AG10803 (cell line): ENCODE results near the gene TUNAR.

ENCODE experiments used
- DNase-seq: peaks from one replicate; pipeline ENCODE4 v3.0.0; 2010; ENCODE audit warnings: low read depth
- H3K4me3 ChIP-seq: 2 replicates; pipeline ENCODE4 v1.5.1; 2011; ENCODE audit warnings: mild to moderate bottlenecking, low read length, control low read depth
- TF ChIP-seq, protein P1 (sequence below): conservative IDR thresholded peaks from 2 replicates; pipeline ENCODE4 v1.5.1; 2011; ENCODE audit warnings: mild to moderate bottlenecking, low read length, control low read depth, inconsistent platforms

TUNAR gene

DNA sequence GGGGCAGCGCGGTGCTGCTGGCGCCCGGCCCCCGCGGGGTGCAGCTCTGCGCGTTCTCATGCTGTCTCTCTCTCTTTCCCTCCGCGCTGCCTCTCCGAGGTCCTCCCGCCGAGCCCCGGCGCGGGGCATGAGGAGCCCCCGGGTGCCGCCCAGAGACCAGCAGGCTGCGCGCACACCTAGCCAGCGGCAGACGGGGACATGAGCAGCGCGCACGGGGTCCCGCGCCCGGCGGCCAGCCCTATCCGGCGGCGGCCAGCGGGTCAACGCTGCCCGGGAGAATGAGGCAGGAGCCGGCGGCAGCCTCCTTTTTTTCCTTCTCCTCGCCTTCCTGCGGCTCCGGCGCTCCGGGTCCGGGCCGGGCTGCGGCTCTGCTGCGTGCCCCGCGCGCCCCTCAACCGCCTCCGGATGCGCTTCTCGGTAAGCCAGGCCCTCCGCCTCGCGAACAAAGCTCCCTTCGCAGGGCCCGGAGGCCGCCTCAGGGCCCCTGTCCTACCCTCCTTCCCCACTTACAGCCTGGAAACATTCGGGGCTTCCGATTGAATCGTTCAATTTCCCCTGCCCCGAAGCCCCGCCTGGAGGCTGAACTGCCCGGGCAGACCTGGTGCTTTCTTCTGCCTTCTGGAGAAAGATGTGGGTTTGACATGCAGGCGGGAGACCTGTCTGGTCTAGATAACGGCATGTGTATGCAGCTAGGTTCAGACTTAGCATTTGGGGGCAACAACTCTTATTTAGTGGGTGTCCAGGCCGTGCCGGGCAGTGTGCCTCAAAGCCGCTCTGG, at the start of gene TUNAR:
TUNAR (plus strand) TSS at position 72 of the 778 bp plus-strand sequence.
- H3K4me3 ChIP-seq, result no peak within 1 kb of the TSS
- no peak for DNase-seq
- TF ChIP-seq, protein P1, sequence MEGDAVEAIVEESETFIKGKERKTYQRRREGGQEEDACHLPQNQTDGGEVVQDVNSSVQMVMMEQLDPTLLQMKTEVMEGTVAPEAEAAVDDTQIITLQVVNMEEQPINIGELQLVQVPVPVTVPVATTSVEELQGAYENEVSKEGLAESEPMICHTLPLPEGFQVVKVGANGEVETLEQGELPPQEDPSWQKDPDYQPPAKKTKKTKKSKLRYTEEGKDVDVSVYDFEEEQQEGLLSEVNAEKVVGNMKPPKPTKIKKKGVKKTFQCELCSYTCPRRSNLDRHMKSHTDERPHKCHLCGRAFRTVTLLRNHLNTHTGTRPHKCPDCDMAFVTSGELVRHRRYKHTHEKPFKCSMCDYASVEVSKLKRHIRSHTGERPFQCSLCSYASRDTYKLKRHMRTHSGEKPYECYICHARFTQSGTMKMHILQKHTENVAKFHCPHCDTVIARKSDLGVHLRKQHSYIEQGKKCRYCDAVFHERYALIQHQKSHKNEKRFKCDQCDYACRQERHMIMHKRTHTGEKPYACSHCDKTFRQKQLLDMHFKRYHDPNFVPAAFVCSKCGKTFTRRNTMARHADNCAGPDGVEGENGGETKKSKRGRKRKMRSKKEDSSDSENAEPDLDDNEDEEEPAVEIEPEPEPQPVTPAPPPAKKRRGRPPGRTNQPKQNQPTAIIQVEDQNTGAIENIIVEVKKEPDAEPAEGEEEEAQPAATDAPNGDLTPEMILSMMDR, result no peak

DNA sequence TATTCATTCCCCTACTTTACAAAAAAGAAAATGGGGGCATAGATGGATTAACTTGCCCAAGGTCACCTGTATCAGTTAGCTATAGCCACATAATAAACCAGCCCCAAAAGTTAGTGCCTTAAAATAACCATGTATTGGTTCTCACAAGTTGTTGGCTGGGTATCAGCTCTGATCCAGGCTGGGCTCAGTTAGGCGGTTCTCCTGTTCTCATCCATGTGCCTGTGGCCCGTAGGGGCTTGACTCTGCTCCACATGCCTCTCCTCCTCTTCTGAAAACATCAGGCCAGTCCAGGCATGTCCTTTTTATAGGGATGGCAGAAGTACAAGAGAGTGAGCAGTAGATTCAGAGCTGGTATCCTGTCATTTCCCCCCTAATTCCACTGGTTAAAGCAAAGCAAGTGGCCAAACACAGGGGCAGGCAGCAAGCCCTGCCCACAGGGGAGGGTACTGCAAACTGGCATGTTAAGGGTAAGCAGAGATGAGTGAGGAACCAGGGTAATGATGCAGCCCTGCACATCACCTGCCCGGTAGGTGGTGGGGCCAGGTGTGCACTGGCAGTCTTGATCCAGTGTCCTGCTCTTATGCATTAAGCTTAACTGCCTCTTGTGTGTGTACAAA, 47.9 kb upstream of the TUNAR start:
- DNase-seq, result no peak
- H3K4me3 ChIP-seq, result no peak overlapping the region
- TF ChIP-seq, protein P1, result no peak

DNA sequence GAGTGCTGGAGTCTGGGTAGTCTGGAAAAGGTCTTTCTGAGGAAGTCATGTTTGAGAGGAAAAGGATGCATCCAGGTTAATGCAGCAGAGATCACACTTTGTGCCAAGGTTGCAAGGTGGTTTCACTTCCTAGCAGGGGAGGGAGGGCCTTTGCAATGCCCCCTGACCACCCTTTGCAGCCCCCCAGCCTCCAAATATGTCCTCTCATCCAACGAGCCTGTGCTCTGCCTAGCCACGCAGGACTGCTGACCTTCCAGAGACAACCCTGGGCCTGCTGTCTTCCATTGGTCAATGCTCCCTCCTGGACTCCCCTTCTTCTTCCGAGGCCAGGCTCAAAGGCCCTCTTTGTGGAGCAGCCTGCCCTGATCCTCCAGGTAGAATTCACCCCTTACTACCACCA, 47.3 kb upstream of the TUNAR start:
- no peak overlapping the region for H3K4me3 ChIP-seq
- DNase-seq, result no peak
- TF ChIP-seq, protein P1, result no peak

DNA sequence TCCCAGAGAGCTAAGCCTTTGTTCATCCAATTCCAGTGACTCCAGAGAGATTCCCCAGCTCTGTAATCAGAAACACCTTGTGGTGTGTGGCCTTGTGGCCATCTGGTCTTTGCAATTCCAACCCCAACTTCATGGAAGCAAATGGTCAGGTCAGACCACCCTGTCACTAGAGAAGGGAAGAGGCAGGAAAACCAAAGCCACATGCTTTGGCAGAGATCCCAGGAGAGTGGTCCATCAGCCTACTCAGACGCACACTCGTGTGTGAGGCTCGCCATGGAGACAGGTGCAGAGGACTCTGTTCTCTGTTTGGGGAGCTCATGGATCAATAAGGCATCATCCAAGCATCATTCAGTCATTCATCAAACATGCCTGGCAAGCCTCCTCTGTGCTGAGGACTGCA, 46.2 kb upstream of the TUNAR start:
- TF ChIP-seq, protein P1, result no peak
- no peak for DNase-seq
- H3K4me3 ChIP-seq, result no peak overlapping the region

DNA sequence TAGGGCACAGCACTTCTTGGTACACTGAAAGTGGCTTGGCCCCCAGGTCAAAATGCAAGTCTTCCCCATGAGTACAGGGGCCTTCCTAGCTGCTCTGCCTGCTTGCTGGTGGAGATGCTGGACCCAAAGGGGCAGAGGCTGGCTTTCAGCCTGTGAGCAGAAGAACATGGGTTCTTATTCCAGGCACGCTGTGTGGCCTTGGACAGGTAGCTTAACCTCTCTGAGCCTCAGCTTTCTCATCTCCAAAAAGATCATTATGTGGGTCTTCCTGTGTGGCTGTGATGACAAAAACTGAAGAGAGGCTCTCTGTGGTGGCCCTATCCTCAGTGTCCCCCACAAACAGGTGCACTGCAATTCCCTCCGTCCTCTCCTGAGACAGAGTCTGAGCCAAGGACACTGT, 45.6 kb upstream of the TUNAR start:
- no peak overlapping the region for H3K4me3 ChIP-seq
- TF ChIP-seq, protein P1, result no peak
- no peak for DNase-seq

DNA sequence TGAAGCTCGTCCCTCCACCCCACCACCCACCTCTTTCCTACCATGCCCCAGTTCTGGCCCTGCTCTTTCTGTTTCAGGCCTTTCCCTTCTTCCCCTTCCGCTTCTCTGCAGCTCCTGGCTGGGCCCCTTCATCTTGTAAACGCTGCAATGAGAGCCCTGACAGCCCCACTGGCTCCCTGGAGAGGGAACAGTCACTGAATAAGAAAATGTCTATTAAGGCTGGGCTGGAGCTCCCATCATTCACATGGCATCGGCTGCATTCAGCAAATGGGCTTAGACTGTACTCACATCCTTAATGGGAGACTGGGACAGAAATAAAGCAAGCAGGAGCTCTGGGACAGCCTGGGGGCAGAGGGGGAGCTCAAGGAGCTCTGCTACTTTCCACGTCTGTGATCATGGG, 45.2 kb upstream of the TUNAR start:
- TF ChIP-seq, protein P1, result no peak
- H3K4me3 ChIP-seq, result no peak overlapping the region
- DNase-seq, result no peak

DNA sequence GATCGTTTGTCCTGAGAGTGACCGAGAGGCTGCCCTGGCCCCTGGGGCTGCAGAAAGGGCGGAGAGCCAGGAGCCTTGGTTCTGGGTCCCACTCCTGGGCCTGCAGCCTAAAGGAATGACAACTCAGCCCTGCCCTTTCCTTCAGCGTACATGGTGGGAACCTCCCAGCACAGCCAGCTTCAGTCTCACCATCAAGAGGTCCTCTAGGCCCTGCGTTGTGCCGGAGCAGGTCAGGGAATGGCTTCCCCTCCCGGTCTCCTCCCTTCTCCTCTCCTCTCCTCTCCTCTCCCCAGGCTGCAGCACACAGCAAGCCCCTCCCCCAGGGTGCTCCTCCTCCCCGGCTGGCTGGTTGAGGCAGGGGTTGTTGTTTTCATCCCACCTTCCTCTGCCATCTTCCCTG, 44.6 kb upstream of the TUNAR start:
- DNase-seq, result no peak
- TF ChIP-seq, protein P1, result no peak
- no peak overlapping the region for H3K4me3 ChIP-seq
